GM23248 (cell line): ENCODE data around the gene TIAM2. TPM values are rescaled to one million over a fixed set of nuclear protein-coding genes. Genes with fewer than 3 reads are reported as not detected.
A peak's percentile ranks its signal among the peaks of the same experiment; 100 is the strongest.

Experiments
- DNase-seq: peaks from one replicate; pipeline ENCODE4 v3.0.0-alpha.2; 2015
- H2AFZ ChIP-seq: fragments of 200-600 bp; sonication (generic); 2 replicates; pipeline ENCODE4 v1.6.1; 2016; ENCODE audit warnings: antibody characterized with exemption
- H3F3A ChIP-seq: fragments of 200-600 bp; sonication (generic); 2 replicates; pipeline ENCODE4 v1.6.1; 2016; ENCODE audit warnings: mild to moderate bottlenecking, antibody characterized with exemption, mixed run types; ENCODE audit not compliant: insufficient read depth
- H3K27ac ChIP-seq: fragments of 200-600 bp; sonication (generic); 2 replicates; pipeline ENCODE4 v1.5.1; 2016; ENCODE audit warnings: mild to moderate bottlenecking
- H3K27me3 ChIP-seq: fragments of 200-600 bp; sonication (generic); replicated peaks from 2 replicates; pipeline ENCODE4 v1.6.1; 2016; ENCODE audit warnings: mild to moderate bottlenecking; ENCODE audit not compliant: insufficient read depth
- H3K36me3 ChIP-seq: fragments of 200-600 bp; sonication (generic); 2 replicates; pipeline ENCODE4 v1.6.1; 2016; ENCODE audit warnings: low read depth, mild to moderate bottlenecking
- H3K4me1 ChIP-seq: fragments of 200-600 bp; sonication (generic); 2 replicates; pipeline ENCODE4 v1.6.1; 2016; ENCODE audit warnings: mild to moderate bottlenecking; ENCODE audit not compliant: insufficient read depth
- H3K4me2 ChIP-seq: fragments of 200-600 bp; sonication (generic); one replicate; pipeline ENCODE4 v1.6.1; 2016; ENCODE audit warnings: mild to moderate bottlenecking; ENCODE audit not compliant: unreplicated experiment
- H3K4me3 ChIP-seq: fragments of 200-600 bp; sonication (generic); 2 replicates; pipeline ENCODE4 v1.5.1; 2016; ENCODE audit warnings: mild to moderate bottlenecking
- H3K79me2 ChIP-seq: fragments of 200-600 bp; sonication (generic); 2 replicates; pipeline ENCODE4 v1.6.1; 2016; ENCODE audit warnings: mild to moderate bottlenecking; ENCODE audit not compliant: insufficient read depth
- H3K9ac ChIP-seq: fragments of 200-600 bp; sonication (generic); 2 replicates; pipeline ENCODE4 v1.6.1; 2016; ENCODE audit warnings: mild to moderate bottlenecking
- H3K9me2 ChIP-seq: fragments of 200-600 bp; sonication (generic); 2 replicates; pipeline ENCODE4 v1.6.1; 2016; ENCODE audit warnings: mixed run types, mild to moderate bottlenecking, moderate library complexity; ENCODE audit not compliant: insufficient read depth
- H3K9me3 ChIP-seq: fragments of 200-600 bp; sonication (generic); one replicate; pipeline ENCODE4 v1.6.1; 2017; ENCODE audit warnings: low read depth
- H4K20me1 ChIP-seq: fragments of 200-600 bp; sonication (generic); 2 replicates; pipeline ENCODE4 v1.6.0; 2016; ENCODE audit not compliant: insufficient read depth
- EZH2 ChIP-seq: fragments of 200-600 bp; sonication (generic); IDR thresholded peaks from 2 replicates; pipeline ENCODE4 v1.6.1; 2018; ENCODE audit warnings: antibody characterized with exemption, mild to moderate bottlenecking; ENCODE audit not compliant: insufficient read depth, poor library complexity, severe bottlenecking
- EZH2phosphoT487 ChIP-seq: fragments of 200-600 bp; sonication (generic); IDR thresholded peaks from 2 replicates; pipeline ENCODE4 v1.6.1; 2018; ENCODE audit warnings: antibody characterized with exemption, moderate library complexity, mild to moderate bottlenecking, low read depth; ENCODE audit not compliant: insufficient read depth
- WGBS, 2 experiments: methylation state at CpG; one replicate each; pipeline ENCODE4 v1.1.6; 2015 to 2017; ENCODE audit warnings: low lambda C conversion rate in 2 of 2, low coverage in 1 of 2; ENCODE audit errors: missing lambda C conversion rate in 2 of 2; 5-methylcytosine and 5-hydroxymethylcytosine counted together
- in situ Hi-C: fragments of 300-500 bp; cut with MboI; formaldehyde crosslinking; loops from 2 replicates; pipeline ENCODE4 v1.15.0; 2020
- polyA plus RNA-seq: library from polyadenylated mRNA; unstranded; fragments of >200 nt; fragmentation: Nextera tagmentation; extraction: Ambion mirVana; gene quantifications from 2 replicates; pipeline ENCODE4 v1.2.1, GENCODE V29; 2016
- total RNA-seq: library from RNA; depleted of rRNA; stranded (reverse); fragments of >200 nt; shearing (Covaris generic); gene quantifications from 2 replicates; pipeline ENCODE4 v1.2.3, GENCODE V29; 2014

The TIAM2 gene
- total and polyA plus RNA-seq, 2 experiments from 2014 or later, result 2.4 to 2.6 TPM

- Histone ChIP-seq H3K4me2 (no peak overlapping the region), H3K27ac (no peak overlapping the region), H3K9ac (no peak overlapping the region), H3K27me3 (no peaks in the 10 kb centered on the region), H3K9me2 (no peaks in the 10 kb centered on the region), H3K4me1 (peaks cover 13% of the 10 kb centered on the region), H3K79me2 (no peaks in the 10 kb centered on the region), H4K20me1 (no peaks in the 10 kb centered on the region), H3F3A (0 out of 2 replicates have a peak, but pooled peaks cover 5% of the 10 kb centered on the region), H3K4me3 (no peak overlapping the region), H3K36me3 (no peaks in the 10 kb centered on the region), H2AFZ (no peak overlapping the region), H3K9me3 (no peaks in the 10 kb centered on the region)
- no peak for DNase-seq
- TF ChIP-seq EZH2phosphoT487, result no peak
- TF ChIP-seq EZH2, result no peak
- 85 to 88% methylated on average over 7 of the region's 7 CpGs for WGBS, 2 experiments
- in situ Hi-C loops, result no loop called here
These were observed 153.0 kb downstream of the TIAM2 start for GRCh38 chr6:155147958-155148663.

GRCh38 chr6:155150967-155151671 lies 156.0 kb downstream of the TIAM2 start:
- Histone ChIP-seq H3K79me2 (no peaks in the 10 kb centered on the region), H3K4me3 (no peak overlapping the region), H3K9ac (no peak overlapping the region), H4K20me1 (no peaks in the 10 kb centered on the region), H3K4me2 (no peak overlapping the region), H3K9me2 (no peaks in the 10 kb centered on the region), H3K27me3 (no peaks in the 10 kb centered on the region), H3F3A (peaks cover 7% of the 10 kb centered on the region; the same call in 1 of the 2 replicates), H3K9me3 (no peaks in the 10 kb centered on the region), H3K36me3 (no peaks in the 10 kb centered on the region), H2AFZ (no peak overlapping the region), H3K27ac (no peak overlapping the region), H3K4me1 (peaks cover 24% of the 10 kb centered on the region)
- WGBS, 2 experiments, result 90 to 91% methylated on average over 9 of the region's 9 CpGs
- TF ChIP-seq EZH2phosphoT487 (no peak), EZH2 (no peak)
- in situ Hi-C loops, result no loop called here
- DNase-seq, result no peak

GRCh38 chr6:155152211-155153076 lies 157.3 kb downstream of the TIAM2 start:
- Histone ChIP-seq H3K9me2 (no peaks in the 10 kb centered on the region), H3K9me3 (no peaks in the 10 kb centered on the region), H2AFZ (no peak overlapping the region), H3K9ac (no peak overlapping the region), H3K27ac (no peak overlapping the region), H3K27me3 (no peaks in the 10 kb centered on the region), H3K4me2 (no peak overlapping the region), H3K4me3 (no peak overlapping the region), H3K36me3 (no peaks in the 10 kb centered on the region), H3K79me2 (no peaks in the 10 kb centered on the region), H3F3A (peaks cover 7% of the 10 kb centered on the region; the same call in 1 of the 2 replicates), H4K20me1 (no peaks in the 10 kb centered on the region), H3K4me1 (peaks cover 25% of the 10 kb centered on the region)
- no peak for DNase-seq
- in situ Hi-C loops, result no loop called here
- 79 to 87% methylated on average over 10 to 11 of the region's 11 CpGs for WGBS, 2 experiments
- TF ChIP-seq EZH2phosphoT487 (no peak), EZH2 (no peak)

GRCh38 chr6:155154158-155154830 lies 159.2 kb downstream of the TIAM2 start:
- H3K27me3 ChIP-seq, result no peaks in the 10 kb centered on the region
- no peaks in the 10 kb centered on the region for H3K79me2 ChIP-seq
- H3K4me2 ChIP-seq, result peak overlapping the region; percentile 62
- H3K4me3 ChIP-seq, result 0 out of 2 replicates have a peak overlapping the region, but pooled peaks have one; percentile 24
- 2 to 6% methylated on average over 11 of the region's 11 CpGs for WGBS, 2 experiments
- H3K27ac ChIP-seq, result peak overlapping the region; percentile 55
- H4K20me1 ChIP-seq, result no peaks in the 10 kb centered on the region
- H3K4me1 ChIP-seq, result peaks cover 34% of the 10 kb centered on the region
- peak; percentile 93 for DNase-seq
- H2AFZ ChIP-seq, result no peak overlapping the region
- no peaks in the 10 kb centered on the region for H3K9me2 ChIP-seq
- in situ Hi-C loops, result no loop called here
- TF ChIP-seq EZH2 (no peak), EZH2phosphoT487 (no peak)
- H3K9me3 ChIP-seq, result no peaks in the 10 kb centered on the region
- peak overlapping the region; percentile 42; the same call in 1 of the 2 replicates for H3K9ac ChIP-seq
- peaks cover 17% of the 10 kb centered on the region for H3F3A ChIP-seq
- no peaks in the 10 kb centered on the region for H3K36me3 ChIP-seq
